Kidney epithelial cell (primary cell): Measurements from ENCODE around the gene PHF14. TPM values are rescaled to one million over a fixed set of nuclear protein-coding genes. Genes with fewer than 3 reads are reported as not detected.

Experiments used
- DNase-seq: peaks from one replicate; pipeline ENCODE4 v3.0.0-alpha.2; 2010; ENCODE audit warnings: low read depth
- H3K27me3 ChIP-seq: 2 replicates; pipeline ENCODE4 v1.6.0; 2011; ENCODE audit warnings: low read length; ENCODE audit not compliant: control insufficient read depth, insufficient read depth
- H3K36me3 ChIP-seq: 2 replicates; pipeline ENCODE4 v1.5.1; 2011; ENCODE audit warnings: low read length; ENCODE audit not compliant: control insufficient read depth, insufficient read depth
- H3K4me3 ChIP-seq: 2 replicates; pipeline ENCODE4 v1.5.1; 2011; ENCODE audit warnings: low read depth, mild to moderate bottlenecking, control low read depth, low read length
- total RNA-seq: library from RNA; depleted of rRNA; stranded (reverse); fragments of >200 nt; gene quantifications from 2 replicates; pipeline ENCODE4 v1.2.3, GENCODE V29; 2015
- TF ChIP-seq, protein P1 (sequence below): IDR thresholded peaks from 2 replicates; pipeline ENCODE4 v1.5.1; 2011; ENCODE audit warnings: mild to moderate bottlenecking, moderate library complexity, low read length, control low read depth, inconsistent platforms; ENCODE audit not compliant: insufficient read depth, poor library complexity, severe bottlenecking

Gene PHF14
- total RNA-seq, 1 donor from 2014 or later = 40.4 TPM

DNA sequence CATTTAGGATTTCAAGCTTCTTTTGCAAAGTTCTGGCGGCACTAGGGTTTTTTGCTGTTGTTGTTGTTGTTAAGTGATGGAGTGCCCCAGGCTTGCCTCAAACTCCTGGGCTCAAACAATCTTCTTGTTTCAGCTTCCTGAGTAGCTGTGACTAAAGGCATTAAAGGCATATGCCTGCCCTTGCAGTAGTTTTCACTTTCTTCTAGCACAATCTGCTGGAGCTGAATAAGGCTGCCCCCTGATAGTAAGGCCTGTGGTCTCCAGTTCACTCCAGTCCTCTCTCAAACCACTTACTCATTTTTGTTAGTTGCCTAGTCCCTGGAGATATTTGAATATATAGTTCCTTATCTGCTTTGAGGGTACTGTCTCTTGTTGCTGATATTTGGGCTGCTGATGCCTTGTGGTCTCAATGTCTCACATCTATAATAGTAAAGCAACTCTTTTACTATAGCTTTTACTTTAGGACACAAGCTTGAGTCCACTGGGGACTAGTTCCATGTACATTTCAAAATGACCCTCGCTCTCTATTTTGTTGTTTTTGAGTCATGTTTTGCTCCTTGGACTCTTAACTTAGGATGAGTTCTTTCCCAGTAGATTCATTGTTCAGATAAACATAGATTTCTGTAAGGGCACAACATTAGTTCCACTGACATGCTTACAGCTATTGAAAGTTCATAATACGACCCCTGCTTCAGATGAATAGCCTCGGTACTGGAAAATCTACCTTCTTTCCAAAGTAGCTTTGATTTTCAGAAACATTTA, 25.5 kb downstream of the PHF14 start:
- H3K4me3 ChIP-seq = no peak overlapping the region
- H3K36me3 ChIP-seq = no peaks in the 10 kb centered on the region
- no peak for DNase-seq
- H3K27me3 ChIP-seq = no peaks in the 10 kb centered on the region
- TF ChIP-seq, protein P1, sequence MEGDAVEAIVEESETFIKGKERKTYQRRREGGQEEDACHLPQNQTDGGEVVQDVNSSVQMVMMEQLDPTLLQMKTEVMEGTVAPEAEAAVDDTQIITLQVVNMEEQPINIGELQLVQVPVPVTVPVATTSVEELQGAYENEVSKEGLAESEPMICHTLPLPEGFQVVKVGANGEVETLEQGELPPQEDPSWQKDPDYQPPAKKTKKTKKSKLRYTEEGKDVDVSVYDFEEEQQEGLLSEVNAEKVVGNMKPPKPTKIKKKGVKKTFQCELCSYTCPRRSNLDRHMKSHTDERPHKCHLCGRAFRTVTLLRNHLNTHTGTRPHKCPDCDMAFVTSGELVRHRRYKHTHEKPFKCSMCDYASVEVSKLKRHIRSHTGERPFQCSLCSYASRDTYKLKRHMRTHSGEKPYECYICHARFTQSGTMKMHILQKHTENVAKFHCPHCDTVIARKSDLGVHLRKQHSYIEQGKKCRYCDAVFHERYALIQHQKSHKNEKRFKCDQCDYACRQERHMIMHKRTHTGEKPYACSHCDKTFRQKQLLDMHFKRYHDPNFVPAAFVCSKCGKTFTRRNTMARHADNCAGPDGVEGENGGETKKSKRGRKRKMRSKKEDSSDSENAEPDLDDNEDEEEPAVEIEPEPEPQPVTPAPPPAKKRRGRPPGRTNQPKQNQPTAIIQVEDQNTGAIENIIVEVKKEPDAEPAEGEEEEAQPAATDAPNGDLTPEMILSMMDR = no peak

DNA sequence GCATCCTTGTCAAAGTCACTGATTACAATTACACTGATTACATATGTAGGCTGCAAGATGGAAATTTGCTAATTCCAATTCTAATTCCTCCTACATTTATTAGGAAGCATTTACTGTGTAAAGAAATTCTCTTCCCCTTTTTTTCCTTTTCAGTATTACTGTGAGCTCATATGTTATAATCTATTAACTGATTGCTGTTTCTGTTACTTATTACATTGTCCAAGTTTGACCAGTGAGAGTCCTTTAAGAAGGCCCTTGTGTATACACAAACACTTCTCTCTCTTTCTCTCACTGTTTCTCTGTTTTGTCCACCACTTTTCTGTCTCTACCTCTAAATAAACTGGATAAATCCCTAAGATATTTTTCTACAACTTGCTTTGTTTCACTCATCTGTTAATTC, 31.5 kb downstream of the PHF14 start:
- Histone ChIP-seq H3K36me3 (no peaks in the 10 kb centered on the region), H3K27me3 (no peaks in the 10 kb centered on the region), H3K4me3 (no peak overlapping the region)
- no peak for DNase-seq
- TF ChIP-seq, protein P1 = no peak

DNA sequence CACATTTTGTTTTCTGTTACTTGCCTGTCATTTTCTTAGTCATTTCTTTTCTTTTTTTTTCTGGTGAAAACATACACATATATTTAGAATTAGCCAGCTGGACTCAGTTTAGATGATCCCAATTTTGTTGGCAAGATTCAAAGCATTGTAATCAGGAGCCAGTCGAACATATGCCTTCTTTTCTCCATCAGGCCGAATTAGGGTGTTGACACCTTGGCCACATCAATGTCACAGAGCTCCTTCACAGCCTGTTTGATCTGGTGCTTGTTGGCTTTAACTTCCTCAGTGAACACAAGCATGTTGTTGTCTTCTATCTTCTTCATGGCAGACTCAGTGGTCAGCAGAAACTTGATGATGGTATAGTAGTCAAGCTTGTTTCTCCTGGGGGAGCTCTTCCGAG, 32.6 kb downstream of the PHF14 start:
- Histone ChIP-seq H3K27me3 (no peaks in the 10 kb centered on the region), H3K4me3 (no peak overlapping the region), H3K36me3 (no peaks in the 10 kb centered on the region)
- DNase-seq = no peak
- TF ChIP-seq, protein P1 = no peak

DNA sequence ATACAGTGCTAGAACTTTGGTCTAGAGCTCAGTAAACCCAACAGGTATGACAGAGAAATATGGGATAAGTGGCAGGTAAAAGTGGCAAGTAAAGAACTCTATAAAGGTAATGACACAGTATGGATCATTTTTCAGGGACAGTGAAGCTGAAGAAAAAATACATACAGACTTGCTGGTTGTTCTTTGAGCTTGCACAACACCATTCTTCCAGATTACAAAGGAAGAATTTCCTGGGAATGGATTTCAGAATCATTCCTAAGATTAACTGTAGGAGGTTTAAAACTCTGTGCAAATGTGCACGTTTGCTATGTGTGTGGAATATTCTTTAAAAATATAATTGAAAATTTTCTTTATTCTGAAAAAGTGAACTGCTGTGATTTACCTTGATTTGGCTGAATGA, 36.0 kb downstream of the PHF14 start:
- Histone ChIP-seq H3K36me3 (no peaks in the 10 kb centered on the region), H3K27me3 (no peaks in the 10 kb centered on the region)
- TF ChIP-seq, protein P1 = no peak

DNA sequence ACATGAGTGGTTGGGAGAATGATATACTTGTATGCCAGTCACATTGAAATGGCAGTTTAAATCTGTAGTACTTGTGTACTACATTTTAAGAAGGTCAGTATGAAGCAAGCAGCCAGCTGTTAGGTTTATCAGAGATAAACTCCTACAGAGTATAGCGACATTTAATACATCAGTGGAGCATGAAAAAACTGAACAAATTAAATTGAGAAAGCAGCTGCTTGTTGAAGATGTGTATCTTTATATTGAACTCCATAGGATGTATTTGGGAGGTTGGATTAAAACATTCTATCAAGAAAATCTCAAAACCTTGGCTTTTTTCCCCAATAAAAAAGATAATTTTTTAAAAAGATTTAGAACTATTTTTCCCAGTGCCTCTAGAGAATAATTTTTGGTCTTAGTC, 47.8 kb downstream of the PHF14 start:
- Histone ChIP-seq H3K36me3 (no peaks in the 10 kb centered on the region), H3K4me3 (no peak overlapping the region), H3K27me3 (no peaks in the 10 kb centered on the region)
- TF ChIP-seq, protein P1 = no peak
- no peak for DNase-seq

More for the DNA sequence above, 36.0 kb downstream of the PHF14 start:
- no peak for DNase-seq
- H3K4me3 ChIP-seq = no peak overlapping the region
